Loucy (cell line): Measurements from ENCODE around the gene PLEKHG7.

Experiments
- CTCF ChIP-seq: fragments of 200-600 bp; sonication (generic); conservative IDR thresholded peaks from 2 replicates; pipeline ENCODE4 v1.5.1; 2014; ENCODE audit warnings: mild to moderate bottlenecking, antibody characterized with exemption, low read length
- EZH2phosphoT487 ChIP-seq: fragments of 200-600 bp; IDR thresholded peaks from 2 replicates; pipeline ENCODE4 v1.6.1; 2018; ENCODE audit warnings: antibody characterized with exemption, mild to moderate bottlenecking, moderate library complexity, borderline replicate concordance

DNA sequence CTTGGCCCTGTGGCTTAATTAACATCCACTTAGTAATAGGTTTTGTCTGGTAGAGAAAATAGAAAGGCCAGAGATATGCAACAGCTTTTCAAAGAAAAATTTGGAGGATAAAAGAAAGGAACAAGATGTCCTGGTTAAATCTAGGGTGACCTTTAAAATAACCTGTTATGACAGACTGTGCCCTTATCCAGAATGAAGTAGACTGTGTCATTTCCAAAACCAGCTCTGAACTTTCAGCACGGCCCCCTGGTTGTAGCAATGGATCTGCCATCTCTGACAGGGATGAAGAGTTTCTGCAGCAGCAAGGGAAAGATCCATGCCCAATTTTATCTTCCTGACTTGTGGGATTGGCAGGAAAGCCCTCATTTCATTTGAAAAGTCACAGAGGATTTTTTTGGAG lies 5.1 kb downstream of the PLEKHG7 start:
- no peak for TF ChIP-seq CTCF
- TF ChIP-seq EZH2phosphoT487: no peak
